PFSK-1 (cell line): ENCODE results near the gene ZFAND3.

Source experiments
- FOXP2 ChIP-seq: optimal IDR thresholded peaks from 2 replicates; pipeline ENCODE3; 2011; ENCODE audit warnings: borderline replicate concordance, control low read depth, inconsistent platforms; ENCODE audit not compliant: insufficient read depth; ENCODE audit errors: extremely low read length, extremely low read depth
- POLR2AphosphoS5 ChIP-seq: IDR thresholded peaks from 2 replicates; pipeline ENCODE4 v1.6.1; 2012; ENCODE audit warnings: low read depth, mild to moderate bottlenecking, control low read depth, low read length, moderate library complexity
- SIN3A ChIP-seq: IDR thresholded peaks from 2 replicates; pipeline ENCODE4 v1.6.1; 2012; ENCODE audit warnings: mild to moderate bottlenecking, low read length, moderate library complexity, borderline replicate concordance; ENCODE audit not compliant: insufficient read depth
- TAF1 ChIP-seq: IDR thresholded peaks from 2 replicates; pipeline ENCODE4 v1.6.1; 2012; ENCODE audit warnings: low read length, control low read depth, borderline replicate concordance; ENCODE audit not compliant: insufficient read depth
- TF ChIP-seq, protein P1 (sequence below), 2 experiments: IDR thresholded peaks; 2 replicates each; pipeline versions ENCODE4 v1.6.1 to v1.8.0; 2011 to 2012; ENCODE audit warnings: low read depth in 2 of 2, low read length in 2 of 2, control low read depth in 1 of 2, inconsistent platforms in 1 of 2, mild to moderate bottlenecking in 1 of 2, moderate library complexity in 1 of 2; ENCODE audit not compliant: insufficient read depth in 1 of 2

DNA sequence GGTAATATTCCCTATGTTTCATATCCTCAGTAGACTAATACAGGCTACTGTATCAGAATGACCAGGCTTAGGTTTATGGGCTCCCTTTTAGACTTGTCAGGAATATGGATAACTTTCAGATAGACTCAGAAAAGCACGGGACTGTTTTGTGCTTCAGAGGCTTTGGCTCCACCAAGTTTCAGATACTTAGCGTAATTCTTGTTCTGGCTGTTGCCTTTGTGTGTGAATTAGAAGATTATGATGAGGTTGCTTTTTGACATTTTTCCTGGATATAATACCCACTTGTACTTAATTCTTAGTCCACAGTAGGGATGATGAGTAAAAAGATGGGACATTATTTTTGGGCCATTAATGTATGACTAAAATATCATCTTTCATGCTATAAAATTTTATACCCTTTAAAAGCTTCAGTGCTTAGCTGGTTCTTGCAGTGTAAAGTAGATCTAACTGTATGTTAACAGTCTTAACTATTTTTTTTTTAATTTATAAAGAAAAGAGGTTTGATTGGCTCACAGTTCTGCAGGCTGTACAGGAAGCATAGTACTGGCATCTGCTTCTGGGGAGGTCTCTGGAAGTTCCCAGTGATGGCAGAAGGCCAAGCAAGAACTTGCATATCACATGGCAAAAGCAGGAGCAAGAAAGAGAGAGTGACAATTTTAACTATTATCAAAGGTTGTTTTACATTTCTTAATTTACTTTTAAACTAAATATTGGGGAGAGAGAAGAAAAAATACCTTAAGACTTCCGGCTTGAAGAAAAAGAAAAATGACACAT is 120.7 kb downstream of the ZFAND3 start:
- TF ChIP-seq, protein P1, sequence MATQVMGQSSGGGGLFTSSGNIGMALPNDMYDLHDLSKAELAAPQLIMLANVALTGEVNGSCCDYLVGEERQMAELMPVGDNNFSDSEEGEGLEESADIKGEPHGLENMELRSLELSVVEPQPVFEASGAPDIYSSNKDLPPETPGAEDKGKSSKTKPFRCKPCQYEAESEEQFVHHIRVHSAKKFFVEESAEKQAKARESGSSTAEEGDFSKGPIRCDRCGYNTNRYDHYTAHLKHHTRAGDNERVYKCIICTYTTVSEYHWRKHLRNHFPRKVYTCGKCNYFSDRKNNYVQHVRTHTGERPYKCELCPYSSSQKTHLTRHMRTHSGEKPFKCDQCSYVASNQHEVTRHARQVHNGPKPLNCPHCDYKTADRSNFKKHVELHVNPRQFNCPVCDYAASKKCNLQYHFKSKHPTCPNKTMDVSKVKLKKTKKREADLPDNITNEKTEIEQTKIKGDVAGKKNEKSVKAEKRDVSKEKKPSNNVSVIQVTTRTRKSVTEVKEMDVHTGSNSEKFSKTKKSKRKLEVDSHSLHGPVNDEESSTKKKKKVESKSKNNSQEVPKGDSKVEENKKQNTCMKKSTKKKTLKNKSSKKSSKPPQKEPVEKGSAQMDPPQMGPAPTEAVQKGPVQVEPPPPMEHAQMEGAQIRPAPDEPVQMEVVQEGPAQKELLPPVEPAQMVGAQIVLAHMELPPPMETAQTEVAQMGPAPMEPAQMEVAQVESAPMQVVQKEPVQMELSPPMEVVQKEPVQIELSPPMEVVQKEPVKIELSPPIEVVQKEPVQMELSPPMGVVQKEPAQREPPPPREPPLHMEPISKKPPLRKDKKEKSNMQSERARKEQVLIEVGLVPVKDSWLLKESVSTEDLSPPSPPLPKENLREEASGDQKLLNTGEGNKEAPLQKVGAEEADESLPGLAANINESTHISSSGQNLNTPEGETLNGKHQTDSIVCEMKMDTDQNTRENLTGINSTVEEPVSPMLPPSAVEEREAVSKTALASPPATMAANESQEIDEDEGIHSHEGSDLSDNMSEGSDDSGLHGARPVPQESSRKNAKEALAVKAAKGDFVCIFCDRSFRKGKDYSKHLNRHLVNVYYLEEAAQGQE (IDR thresholded peaks at IDR 0.05; ENCODE audit: insufficient read depth in 1 of 2, low read depth in 2 of 2, low read length in 2 of 2) = no peak
- TF ChIP-seq TAF1 = no peak
- no peak for TF ChIP-seq FOXP2
- no peak for TF ChIP-seq POLR2AphosphoS5
- TF ChIP-seq SIN3A = no peak
